Stimulated activated CD4-positive, alpha-beta T cell treated with anti-CD3 and anti-CD28 coated beads, Interleukin-2, amount 100 ng/mL, for 24 hours (primary cell): Measurements from ENCODE around the gene GOLGA3.
A peak's percentile ranks its signal among the peaks of the same experiment; 100 is the strongest.
"Not testable (repeated sequence)": the region's sequence is repeated elsewhere in the genome, so short reads cannot be mapped to it uniquely, and the experiment has no call there.

ENCODE experiments used
- DNase-seq, 2 donors: peaks; one replicate each; pipeline ENCODE4 v3.0.0-alpha.2; 2020

GOLGA3 gene

DNA sequence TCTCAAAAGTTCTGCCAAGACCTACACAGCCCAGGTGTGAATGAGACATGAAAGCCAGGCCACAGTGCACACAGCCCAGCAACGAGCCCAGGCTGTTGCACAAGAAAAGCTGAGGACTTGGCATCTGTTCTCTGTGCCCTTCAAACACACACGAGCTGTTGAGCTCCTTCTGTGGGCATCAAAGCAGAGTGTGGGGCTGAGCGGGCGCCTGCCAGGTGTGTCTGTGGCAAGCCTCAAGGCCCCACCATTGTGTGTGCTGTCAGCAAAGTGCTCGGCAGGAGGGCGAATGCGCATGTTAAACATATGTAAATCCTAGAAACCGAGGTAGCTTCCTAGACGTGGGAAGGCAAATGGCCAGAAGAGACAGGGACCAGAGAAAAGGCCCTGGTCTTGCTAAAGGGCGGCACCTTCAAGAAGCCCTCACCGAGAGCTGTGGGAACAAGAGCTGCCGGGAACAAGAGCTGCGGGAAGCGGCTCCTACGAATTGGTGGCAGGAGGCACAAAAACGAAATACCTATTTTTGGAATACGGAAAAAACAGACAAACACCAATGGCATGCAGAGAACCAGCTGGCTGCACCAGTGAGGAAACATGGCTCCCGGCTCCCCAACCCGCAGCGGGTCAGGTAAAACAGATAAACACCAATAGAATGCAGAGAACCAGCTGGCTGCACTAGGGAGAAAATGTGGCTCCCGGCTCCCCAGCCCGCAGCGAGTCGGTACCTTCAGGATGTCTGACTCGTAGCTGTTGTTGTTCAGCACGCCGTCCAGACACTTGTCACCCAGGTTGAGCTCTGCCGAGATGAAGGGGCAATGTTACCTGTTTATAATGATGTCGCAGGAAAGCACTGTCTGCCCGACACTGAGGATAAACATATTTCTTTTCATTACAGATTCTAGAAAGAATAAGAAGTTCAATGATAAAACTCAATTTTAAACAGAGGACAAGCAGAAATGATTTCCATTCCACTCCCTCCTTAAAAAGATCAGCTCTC, 19.0 kb upstream of the GOLGA3 start:
- no peak for DNase-seq

DNA sequence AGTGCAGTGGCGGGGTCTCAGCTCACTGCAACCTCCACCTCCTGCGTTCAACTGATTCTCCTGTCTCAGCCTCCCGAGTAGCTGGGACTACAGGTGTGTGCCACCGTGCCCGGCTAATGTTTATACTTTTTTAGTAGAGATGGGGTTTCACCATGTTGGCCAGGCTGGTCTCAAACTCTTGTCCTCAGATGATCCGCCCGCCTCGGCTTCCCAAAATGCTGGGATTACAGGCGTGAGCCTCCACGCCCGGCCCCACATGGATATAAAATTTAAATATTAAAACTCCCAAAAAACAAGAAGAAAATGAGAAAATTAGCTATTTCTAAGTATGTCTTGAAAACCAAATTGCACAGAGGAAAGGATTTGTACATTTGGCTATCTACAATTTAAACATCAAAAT, 16.0 kb upstream of the GOLGA3 start:
- not testable (repeated sequence) for DNase-seq

DNA sequence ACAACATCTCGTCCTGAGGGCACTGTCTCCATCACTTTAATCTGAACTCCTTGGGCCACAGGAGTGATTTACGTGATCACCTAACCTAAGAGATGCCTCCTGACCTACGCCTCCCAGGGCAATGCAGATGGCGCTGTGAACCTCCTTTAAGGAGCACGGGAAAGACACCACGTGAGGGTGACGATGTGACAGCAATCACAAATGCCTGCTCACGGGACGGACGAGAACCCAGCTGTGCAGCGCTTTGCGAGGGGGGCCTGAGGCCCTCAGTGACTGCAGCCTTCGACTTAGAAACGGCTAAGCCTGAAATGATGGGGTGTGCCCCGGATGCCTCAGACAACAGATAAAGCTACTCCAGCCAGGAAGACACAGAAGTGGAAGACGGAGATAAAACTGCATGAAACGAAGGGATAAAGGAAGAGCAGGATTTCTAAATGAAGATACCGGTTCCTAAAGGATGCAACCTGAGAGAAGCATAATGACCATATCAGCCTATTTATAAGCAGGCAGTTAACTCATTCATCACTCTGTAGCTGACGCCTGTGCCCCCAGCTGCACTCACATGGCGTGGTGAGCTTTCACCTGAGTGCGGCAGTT, 13.9 kb upstream of the GOLGA3 start:
- no peak for DNase-seq

DNA sequence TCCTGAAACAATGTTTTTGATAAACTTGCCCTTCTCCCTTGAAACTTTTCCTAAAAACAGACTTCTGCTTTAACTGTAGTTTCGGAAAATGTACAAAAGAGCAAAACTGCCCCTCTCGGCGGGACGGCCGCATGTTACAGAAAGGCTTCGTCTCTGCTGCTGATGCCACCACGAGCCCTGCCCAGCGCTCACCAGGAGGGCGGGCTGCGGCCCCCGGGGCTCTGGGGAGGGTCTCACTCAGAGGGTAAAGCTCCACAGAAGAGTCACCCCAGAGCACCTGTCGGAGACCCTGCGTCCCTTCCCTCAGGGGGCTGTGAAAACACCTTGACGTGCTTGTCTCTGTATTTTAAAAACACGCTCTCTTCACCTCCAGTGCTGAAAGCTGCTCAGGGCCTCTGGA, 12.5 kb upstream of the GOLGA3 start:
- DNase-seq, result no peak

DNA sequence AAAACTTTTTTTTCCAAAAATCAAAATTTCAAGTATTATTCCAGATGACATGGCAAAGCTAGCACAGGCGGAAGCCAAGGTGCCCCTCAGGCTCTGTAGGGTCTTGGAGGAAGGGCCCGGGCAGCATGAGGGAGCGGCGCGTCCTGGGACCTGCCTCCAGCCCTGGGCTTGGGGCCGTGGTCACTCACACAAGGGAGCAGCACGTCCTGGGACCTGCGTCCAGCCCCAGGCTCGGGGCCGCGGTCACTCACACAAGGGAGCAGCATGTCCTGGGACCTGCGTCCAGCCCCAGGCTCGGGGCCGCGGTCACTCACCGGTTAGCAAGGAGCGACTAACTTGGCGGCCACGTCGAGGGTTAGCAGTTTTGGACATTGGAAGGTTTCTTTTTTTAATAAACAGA, 11.9 kb upstream of the GOLGA3 start:
- no peak for DNase-seq

DNA sequence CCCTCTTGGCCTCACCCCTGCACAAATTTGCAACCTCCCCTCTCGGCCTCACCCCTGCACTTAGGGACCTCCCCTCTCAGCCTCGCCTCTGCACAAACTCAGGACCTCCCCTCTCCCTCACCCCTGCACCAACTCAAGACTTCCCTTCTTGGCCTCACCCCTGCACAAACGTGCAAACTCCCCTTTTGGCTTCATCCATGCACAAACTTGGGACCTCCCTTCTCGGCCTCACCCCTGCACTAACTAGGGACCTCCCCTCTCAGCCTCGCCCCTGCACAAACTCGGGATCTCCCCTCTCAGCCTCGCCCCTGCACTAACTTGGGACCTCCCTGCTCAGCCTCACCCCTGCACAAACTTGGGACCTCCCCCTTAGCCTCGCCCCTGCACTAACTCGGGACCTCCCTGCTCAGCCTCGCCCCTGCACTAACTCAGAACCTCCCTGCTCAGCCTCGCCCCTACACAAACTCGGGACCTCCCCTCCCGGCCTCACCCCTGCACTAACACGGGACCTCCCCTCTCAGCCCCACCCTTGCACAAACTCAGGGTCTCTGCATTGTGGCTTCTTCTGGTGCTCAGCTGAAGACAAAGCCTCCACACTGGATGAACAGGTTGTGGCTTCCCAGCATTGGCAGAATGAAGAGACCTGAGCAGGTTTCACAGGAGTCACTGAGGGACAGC, 11.0 kb upstream of the GOLGA3 start:
- no peak for DNase-seq

DNA sequence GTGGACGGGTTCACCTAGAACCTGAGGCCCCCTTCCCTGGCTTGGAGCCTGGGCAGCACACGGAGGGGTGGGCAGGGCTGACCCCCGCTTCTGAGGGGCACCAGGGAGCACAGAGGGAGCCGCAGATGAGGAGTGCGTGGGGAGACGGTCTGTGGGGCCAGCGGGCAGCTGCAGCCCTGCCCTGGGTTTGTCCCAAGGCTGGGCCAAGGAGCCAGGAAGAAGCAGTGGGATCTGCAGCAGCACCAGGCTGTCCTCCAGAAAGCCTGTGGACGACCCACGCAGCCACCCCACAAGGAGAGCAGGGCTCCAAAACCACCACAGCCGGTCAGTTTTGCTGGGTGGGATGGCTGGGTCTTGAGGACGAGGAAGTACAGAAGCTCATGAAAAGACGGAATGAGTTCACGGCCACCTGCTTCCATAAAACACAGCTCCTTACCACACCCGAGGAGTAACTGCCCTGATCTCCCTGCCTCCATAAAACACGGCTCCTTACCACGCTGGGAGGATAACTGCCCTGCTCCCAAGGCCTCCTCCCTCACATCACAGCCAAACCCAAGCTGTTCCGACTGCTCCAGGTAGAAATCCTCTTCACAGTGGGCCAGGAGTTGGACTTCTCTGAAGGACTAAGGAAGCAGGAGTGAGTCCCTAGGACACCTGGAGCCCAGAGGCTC, 9.9 kb upstream of the GOLGA3 start:
- DNase-seq, result no peak

DNA sequence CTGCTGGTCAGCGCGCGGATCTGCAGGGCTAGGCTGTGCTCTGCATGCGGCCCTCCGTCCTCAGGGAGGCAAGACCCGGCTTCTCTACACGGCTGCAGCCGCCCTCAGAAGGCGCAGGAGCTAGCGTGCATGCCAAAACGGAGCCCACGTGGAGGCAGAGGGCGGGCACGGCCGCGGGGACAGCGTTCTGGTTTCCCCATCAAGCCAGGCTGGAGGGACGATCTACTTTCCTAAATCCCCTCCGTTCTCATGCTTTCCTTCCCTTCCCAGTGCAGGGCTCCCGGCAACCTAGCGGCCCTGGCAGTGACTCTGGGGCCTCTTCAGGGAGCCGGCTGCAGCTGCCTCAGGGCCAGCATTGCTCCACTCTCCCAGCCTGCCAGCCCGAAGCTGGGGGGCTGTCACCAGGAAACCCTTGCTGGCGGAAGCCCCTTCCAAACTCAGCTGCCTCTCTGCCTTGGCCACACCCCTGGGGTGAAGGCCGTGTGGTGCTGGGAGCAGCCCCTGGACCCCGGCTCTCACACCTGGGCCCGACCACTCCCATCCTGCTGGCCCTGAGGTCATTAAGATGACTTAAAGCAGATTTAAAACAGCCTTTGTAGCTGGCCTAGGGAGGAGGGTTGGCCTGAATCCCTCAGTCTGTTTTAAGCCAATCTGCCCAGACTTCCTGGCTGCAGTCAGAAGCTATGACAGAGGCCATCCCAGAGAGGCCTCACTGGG, 9.2 kb upstream of the GOLGA3 start:
- DNase-seq, result no peak

DNA sequence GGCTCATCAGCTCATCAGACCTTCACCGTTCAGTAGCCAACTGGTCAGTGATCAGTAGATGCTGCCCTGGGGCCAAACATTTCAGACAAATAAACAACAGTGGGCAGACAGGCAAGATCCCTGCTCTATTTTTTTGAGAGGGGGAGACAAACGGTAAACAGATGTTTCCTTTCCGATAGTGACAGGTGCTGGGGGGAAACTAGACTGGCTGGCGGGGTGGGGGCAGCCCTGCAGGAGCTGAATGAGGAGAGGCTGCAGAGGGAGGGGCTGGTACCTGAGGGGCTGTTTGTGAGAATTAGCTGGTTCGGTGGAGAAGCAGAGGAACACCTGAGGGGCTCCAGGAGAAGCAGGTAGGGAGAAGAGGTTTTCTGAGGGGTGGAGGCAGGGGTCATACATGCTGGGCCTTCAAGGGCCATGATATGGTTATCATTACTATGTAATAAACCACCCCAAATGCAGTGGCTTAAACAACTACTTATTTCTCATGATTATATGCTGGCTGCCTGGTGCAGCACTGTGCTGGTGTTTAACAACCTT, 8.2 kb upstream of the GOLGA3 start:
- DNase-seq, result no peak

DNA sequence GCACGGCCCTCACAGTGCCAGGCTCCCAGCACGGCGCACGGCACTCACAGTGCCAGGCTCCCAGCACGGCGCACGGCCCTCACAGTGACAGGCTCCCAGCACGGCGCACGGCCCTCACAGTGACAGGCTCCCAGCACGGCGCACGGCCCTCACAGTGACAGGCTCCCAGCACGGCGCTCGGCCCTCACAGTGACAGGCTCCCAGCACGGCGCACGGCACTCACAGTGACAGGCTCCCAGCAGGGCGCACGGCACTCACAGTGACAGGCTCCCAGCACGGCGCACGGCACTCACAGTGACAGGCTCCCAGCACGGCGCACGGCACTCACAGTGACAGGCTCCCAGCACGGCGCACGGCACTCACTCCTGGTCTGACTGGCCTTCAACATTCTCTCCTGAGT, 7.6 kb upstream of the GOLGA3 start:
- peak in 1 of 2 donors; percentile 16 for DNase-seq

DNA sequence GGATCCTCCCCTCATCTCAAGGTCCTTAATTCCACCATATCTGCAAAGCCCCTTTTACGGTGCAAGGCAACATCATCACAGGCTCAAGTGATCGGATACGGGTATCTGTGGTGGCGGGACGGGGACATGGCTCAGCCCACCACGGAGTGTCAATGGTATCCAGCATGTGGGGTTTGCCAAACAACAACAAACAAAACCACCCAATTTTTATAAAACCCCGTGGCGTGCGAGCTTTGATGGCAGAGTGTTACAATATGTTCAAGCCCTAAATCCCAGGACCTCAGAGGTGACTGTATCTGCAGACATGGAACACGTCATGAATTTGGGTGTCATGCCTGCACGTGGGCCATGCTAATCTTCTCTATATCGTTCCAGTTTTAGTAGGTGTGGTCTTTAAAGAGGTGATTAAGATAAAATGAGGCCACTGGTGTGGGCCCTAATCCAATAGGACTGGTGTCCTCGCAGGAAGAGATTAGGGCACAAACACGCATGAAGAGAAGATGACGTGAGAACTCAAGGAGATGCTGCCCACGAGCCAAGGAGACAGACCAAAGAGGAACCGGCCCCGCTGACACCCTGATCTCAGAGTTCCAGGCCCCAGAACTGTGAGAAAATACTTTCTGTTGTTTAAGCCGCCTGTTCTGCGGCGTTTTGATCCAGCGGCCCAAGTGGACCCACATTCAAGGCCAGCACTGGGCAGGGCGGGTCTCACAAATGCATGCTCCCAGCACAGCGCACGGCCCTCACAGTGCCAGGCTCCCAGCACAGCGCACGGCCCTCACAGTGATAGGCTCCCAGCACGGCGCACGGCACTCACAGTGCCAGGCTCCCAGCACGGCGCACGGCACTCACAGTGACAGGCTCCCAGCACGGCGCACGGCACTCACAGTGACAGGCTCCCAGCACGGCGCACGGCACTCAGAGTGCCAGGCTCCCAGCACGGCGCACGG, 6.7 kb upstream of the GOLGA3 start:
- DNase-seq, result no peak

DNA sequence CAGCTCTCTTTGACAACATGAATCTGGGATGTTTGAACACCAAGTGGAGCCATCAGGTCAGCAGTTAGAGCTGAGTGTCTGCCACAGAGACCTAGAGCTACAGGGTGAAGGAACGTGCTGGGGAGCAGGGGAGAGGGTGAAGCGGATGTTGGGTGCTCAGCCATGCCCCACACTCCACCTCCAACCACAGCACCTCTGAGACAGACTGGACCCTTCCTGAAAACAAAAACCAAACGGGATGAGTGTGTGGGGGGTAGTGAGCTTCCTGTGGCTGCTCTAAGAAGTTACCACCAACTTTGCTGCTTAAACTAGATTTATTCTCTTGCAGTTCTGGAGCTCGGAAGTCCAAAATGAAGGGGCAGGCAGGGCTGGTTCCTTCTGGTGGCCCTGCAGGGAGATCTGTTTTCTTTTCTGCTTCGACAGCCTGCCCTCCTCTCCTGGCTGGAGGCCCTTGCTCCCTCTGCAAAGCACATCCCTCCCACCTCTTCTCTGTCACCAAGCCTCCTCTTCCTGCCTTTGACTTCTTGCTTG, 5.6 kb upstream of the GOLGA3 start:
- DNase-seq, result peak in 1 of 2 donors; percentile 22

DNA sequence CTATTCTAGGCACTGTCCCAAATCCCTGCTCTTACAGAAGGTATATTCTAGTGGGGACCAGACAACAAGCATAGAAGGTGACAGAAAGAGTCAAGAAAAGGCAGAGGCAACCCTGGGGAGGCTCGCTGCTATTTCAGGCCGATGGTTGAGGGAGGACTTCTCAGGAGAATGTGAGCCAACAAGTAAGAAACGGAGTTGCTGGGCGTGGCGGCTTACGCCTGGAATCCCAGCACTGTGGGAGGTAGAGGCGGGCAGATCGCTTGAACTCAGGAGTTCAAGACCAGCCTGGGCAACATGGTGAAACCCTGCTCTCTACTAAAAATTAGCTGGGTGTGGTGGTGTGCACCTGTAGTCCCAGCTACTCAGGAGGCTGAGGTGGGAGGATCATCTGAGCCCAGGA, 4.7 kb upstream of the GOLGA3 start:
- DNase-seq, result no peak

DNA sequence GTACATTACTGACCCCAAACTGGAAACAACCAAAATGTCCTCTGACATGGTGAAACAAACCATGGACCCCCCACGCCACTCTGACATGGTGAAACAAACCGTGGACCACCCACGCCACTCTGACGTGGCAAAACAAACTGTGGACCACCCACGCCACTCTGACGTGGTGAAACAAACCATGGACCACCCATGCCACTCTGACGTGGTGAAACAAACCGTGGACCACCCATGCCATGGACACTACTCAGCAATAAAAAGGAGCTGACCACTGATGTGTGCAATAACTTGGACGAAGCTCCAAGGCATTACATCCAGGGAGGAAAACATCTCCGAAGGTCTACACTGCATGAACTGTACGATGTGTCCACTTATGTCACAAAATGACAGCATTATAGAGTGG, 3.1 kb upstream of the GOLGA3 start:
- no peak for DNase-seq

DNA sequence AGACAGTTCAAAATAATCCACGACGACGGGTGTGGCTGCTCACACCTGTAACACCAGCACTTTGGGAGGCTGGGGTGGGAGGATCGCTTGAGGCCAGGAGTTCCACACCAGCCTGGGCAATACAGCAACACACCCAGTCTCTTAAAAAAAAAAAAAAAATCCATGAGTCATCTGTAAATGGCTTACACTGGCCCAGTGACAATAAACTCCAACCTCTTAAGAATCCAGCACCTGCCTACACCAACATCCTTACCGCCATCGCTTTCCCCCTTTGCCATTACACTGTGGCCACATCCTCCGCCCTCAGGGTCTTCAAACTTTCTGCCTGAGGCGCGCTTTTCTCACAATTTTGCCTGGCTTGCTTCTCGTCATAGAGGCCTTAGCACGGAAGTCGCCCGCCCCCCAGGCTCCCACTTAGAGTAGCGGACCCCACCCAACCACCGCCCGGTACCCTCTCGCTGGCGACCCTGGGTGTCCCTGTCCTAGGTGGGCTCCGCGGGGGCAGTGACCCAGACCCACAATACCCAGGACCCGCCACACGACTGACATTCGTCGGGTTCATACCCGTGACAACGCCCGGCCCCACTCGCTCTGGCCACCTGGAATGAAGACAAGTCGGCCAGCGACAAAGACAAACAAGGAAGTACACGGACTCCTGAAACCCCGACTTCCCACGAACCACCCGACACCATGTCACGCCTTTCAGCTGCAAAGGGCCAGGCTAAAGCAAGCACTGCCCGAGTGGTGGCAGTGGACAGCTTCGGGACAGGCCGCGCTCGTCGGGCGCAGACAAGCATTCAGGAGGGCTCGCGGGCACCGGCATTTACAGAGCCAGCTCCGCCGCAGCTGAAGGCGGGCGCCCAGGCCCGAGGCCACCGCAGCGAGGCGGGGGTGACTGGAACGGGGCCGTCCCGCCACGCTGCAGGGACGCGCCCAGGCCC, 636 bp downstream of the GOLGA3 start:
- DNase-seq, result peak; percentile 21 to 35

DNA sequence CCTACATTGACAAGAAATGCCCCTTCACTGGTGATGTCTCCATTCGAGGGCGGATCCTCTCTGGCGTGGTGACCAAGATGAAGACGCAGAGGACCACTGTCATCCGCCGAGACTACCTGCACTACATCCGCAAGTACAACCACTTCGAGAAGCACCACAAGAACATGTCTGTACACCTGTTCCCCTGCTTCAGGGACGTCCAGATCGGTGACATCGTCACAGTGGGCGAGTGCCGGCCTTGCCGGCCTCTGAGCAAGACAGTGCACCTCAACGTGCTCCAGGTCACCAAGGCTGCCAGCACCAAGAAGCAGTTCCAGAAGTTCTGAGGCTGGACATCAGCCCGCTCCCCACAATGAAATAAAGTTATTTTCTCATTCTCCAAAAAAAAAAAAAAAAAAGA, 2.8 kb downstream of the GOLGA3 start:
- DNase-seq, result no peak

DNA sequence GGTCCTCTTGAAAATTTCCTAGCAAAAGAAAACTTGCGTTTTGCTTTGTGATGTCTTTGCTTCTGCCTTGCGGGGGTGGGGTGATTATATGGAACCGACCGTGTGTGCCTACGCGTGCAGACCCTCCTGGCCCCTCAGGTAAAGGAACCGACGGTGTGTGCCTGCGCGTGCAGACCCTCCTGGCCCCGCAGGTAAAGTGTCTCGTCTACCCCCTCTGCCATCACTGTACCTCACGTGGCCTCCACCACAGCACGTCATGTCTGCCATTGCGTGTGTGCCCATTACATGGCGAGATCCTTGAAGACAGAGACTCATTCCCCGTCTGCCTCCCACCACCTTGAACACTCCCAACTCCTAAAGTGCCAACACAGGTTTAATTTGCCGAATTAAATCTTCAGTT, 3.6 kb downstream of the GOLGA3 start:
- DNase-seq, result no peak

DNA sequence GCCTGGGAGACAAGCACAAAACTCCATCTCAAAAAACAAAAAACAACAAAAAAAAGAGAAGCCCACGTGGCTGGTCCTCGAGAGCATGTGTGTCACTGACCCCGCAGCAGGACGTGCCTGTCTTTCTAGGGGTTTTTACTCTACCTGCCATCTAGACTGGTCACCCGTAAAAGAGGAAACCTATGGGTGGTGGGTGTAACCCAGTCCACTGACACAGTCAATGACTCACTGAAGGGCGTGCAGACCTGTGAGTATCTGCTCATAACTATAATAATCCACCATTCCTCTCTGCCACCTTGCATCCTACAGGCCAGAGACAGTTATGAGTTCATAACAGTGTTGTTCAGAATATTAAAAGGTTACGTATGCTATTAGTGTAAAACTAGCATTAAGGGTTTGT, 4.6 kb downstream of the GOLGA3 start:
- no peak for DNase-seq

DNA sequence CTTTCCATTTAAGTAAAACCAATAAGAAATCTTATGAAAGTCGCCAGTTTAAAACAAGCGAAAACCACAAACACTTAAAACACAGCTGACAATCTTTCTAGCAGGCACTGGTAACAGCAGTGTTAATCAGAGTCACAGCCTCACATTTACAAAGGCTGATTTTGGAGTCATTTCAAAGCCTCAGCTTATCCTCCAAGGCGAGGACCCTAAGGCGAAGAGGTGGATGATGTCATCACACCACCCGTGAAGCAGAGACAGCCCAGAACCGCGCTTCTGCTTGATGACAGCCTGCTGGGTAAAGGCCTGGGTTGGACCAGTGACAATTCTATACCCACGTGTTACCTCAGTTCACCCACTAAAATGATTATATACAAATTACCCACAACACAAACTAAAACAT, 10.1 kb downstream of the GOLGA3 start:
- no peak for DNase-seq

DNA sequence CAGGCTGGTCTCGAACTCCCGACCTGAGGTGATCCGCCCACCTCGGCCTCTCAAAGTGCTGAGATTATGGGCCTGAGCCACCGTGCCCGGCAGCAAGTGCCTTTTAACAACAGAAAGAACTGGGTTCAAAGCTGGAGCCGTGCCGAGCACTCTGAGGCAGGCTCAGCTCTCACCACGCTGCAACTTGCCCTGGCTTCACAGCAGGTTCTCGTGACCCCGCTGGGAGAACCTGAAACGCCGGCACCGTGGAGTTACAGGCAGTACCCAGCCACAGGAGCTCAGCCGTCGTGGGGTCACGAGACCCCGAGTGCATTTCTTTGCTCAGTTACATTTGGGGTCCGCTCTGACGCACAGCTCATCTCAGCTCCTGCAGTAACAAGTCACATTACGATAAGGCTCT, 14.4 kb downstream of the GOLGA3 start:
- no peak for DNase-seq
